ENCODE data around the gene EML3.
A peak's percentile ranks its signal among the peaks of the same experiment; 100 is the strongest.
"Not testable (repeated sequence)": the region's sequence is repeated elsewhere in the genome, so short reads cannot be mapped to it uniquely, and the experiment has no call there.

The EML3 gene, protein sequence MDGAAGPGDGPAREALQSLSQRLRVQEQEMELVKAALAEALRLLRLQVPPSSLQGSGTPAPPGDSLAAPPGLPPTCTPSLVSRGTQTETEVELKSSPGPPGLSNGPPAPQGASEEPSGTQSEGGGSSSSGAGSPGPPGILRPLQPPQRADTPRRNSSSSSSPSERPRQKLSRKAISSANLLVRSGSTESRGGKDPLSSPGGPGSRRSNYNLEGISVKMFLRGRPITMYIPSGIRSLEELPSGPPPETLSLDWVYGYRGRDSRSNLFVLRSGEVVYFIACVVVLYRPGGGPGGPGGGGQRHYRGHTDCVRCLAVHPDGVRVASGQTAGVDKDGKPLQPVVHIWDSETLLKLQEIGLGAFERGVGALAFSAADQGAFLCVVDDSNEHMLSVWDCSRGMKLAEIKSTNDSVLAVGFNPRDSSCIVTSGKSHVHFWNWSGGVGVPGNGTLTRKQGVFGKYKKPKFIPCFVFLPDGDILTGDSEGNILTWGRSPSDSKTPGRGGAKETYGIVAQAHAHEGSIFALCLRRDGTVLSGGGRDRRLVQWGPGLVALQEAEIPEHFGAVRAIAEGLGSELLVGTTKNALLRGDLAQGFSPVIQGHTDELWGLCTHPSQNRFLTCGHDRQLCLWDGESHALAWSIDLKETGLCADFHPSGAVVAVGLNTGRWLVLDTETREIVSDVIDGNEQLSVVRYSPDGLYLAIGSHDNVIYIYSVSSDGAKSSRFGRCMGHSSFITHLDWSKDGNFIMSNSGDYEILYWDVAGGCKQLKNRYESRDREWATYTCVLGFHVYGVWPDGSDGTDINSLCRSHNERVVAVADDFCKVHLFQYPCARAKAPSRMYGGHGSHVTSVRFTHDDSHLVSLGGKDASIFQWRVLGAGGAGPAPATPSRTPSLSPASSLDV

DNA sequence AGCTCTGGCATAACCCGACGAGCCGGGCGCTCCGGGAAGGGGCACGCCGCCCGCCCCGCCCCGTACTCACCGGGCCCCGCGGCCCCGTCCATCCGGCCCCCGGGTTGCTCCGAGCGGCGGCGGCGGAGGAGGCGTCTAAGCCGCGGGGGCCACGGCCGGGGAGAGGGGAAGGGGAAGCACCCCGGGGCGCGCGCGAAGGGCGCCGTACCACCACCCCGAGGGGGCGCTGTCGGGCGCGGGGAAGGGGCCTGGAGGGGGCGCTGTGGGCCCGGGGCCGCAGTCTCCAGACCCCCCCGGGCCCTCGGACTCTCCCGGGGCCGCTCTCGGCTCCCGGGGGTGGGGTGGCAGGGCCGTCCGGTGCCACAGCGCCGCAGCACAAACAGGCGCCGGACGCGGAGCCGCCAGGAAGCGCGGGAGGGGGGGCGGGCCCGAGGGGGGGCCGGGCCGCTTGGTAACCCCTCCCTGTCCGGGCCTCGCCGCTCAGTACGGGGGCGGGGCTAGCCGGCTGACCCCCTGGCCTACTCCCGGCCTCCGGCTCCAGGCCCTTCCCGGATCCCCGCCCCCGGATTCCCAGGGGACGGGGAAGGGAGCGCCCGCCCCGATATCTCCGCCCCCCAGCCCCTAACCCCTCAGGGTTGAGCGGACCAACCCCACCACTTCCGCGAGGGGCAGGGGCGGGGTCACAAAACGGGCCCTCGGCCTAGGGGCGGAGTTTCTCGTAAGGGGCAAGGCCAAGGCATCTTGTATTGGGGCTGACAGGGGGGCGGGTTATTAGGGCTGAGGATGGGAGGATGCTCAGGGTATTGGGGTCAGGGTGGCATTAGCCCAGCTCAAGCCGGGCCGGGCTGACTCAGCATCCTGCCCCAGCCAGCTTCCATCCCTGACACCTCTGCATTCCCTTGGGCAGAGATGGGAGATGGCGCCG lies at the start of gene EML3, which contains the start of gene ROM1:
Gene EML3, minus strand, starts transcription at position 410 of the 925 bp plus-strand sequence. Its CDS starts 318 bp downstream, at position 92.
Gene ROM1, plus strand, starts transcription at position 892 of the 925 bp plus-strand sequence. Its CDS starts 25 bp downstream, at position 917.
- DNase-seq, result peak; percentile 97

DNA sequence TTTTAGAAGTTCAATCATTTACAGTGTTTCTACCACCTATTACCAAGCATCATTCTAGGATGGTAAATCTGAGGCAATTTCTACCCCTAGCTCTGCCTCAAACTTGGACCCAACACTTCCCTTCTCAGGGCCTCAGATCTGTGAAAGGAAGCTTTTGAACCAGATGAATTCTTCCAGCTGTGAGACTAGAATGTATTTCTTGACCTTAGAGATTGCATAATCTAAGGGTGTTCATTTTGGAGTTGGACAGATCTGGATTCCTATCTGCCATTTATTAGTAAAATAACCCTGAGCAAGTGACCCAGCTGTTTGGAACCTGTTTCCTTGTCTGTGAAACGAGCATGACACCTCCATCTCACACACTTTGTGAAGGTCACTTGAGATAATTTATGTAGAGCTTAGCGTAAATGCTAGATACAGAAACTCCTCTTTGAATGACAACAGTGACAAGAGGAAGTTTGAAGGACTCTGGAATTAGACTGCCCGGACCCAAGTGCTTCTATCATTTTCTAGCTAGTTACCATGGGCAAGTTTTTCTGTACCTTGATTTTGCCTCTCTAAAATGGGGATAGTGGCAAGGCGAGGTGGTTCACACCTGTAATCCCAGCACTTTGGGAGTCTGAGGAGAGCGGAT lies 44.3 kb upstream of the EML3 start:
- DNase-seq, result no peak

DNA sequence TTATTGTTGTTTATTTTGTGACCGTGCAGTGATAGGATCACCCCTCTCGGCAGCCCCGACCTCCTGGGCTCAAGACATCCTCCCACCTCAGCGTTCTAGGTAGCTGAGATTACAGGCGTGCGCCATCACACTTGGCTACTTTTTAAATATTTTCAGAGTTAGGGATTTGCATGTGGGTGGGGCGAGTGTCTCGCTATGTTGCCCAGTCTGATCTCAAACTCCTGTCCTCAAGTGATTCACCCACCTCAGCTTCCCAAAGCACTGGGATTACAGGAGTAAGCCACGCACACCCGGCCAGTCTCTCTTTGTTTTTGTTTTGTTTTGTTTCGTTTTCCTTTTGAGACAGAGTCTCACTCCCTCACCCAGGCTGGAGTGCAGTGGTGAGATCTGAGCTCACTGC lies 41.7 kb upstream of the EML3 start:
- no peak for DNase-seq

DNA sequence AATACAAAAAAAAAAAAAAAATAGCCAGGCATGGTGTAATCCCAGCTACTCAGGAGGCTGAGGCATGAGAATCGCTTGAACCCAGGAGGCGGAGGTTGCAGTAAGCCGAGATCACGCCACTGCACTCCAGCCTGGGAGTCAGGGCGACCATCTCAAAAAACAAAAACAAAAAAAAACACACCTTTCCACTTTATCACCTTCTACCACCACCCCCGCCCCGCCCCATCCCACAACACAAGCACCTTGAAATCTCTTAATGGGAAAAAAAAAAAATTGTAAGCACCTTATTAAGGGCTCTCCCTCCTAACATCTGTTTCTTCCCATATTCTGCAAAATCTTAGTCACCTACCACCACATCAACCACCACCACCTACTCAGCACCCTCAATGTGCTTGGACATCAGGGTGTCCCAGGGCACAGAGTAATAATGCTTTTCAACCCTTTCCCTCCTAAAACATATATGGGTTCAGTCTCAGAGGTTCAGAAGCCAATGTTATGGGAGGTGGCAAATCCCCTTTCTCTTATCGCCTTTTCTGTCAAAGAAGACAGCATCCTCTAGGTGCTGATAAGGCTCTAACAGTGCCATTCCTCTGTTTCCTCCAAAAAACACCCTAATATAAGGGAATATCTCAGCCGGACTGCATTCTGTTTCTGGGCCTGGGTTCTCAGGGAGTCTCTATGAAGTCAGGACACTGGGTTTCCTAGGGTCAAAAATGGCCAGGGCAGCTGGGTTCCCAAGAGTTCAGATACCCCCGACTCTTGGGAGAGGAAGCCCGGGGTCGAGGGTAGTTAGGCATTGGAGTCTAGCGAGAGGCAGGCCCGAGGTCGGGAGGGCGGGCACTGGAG lies 39.8 kb upstream of the EML3 start:
- DNase-seq, result no peak

DNA sequence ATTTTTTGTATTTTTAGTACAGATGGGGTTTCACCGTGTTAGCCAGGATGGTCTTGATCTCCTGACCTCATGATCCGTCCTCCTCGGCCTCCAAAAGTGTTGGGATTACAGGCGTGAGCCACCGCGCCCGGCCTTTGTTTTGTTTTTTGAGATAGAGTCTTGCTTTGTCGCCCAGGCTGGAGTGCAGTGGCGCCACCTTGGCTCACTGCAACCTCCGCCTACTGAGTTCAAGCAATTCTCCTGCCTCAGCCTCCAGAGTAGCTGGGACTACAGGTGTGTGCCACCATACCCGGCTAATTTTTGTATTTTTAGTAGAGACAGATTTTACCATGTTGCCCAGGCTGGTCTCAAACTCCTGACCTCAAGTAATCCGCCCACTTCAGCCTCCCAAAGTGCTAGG lies 37.7 kb upstream of the EML3 start:
- not testable (repeated sequence) for DNase-seq

DNA sequence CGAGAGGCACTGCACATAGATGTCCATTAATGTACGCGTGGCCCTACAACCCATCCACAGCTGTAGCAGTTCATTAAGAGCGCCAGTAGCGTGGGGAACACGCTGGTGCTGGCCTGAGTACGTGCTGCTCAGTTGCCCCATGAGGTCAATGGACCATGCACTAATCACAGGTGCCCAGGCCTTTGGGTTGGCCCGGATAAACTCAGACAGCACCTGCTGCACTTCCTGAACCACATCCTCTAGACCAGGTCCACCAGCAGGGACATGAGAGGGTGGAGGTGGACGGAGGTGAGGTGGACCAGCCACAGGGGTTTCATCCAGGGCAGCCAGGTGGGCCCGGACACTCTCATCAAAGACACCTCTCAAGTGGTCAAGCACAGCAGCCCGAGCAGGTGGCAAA lies 36.9 kb upstream of the EML3 start:
- DNase-seq, result no peak

DNA sequence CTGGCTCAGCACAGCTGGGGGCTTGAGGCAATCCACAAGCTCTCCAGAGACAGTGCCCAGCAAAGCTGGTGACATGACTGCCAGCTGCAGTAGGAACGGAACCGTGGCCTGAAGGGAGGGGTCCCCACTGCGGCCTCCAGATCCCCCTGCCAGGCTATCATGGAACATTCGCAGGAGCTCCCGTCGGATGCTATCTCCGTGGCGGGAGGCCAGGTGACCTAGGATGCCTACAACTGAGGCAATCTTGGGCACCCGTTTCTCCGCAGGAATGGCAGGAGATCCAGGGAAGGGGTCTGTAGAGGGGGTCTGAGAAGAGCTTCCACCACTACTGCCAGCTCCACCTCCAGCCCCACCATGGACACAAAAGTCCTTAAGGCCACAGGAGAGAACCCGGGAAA lies 36.4 kb upstream of the EML3 start:
- no peak for DNase-seq

DNA sequence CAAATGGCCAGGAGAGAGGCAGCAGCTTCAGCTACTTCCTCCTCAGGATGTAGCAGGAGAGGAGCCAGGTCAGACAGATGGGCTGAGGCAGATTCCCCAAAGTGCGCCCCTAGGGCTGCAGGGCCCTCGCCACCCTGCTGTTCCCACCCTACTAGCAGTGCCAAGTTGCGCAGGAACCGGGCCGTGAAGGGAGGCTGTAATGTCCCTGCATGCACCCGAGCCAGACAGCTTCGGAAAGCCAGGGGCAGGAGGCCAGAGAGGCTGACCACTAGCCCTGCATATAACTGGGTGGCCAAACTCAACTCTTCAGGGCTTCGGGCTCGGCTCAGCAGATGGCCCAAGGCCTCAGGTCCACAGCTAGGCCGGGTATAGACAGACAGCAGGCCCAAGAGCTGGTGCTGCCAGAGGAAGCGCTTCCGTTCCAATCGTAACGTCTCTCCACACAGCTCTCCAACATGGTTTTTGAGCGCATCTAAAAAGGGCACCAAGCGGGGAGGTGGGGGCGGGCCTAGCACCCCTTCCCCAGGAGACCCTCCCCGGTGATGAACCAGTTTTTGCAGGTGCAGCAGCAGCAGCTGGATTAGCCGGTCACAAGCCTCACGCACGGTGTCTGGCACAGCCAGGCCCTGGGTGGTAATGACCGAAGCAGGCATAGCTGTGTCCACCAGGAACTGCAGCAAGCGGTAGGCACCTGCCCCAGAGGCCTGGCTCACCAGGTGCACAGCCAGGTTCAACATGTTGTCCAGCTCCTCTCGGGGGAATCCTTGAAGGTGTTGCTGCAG lies 35.8 kb upstream of the EML3 start:
- no peak for DNase-seq

DNA sequence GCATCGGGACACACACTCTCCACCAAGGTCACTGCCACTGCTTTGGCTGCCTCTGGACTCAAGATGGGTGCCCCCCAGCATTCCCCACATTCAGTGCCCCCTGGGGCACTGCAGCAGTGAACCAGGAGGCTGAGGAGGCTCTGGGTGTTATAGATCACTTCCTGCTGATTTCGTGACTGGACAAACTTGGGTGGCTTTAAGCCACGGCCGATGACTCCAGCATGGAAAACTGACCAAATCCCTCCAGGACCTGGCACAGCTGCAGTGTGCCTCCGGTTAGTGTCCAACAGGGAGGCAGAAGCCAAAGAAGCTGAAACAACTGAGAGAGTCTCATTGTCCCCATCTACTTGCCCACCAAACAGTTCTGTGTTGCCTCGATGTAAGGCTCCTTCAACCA lies 35.0 kb upstream of the EML3 start:
- DNase-seq, result no peak

DNA sequence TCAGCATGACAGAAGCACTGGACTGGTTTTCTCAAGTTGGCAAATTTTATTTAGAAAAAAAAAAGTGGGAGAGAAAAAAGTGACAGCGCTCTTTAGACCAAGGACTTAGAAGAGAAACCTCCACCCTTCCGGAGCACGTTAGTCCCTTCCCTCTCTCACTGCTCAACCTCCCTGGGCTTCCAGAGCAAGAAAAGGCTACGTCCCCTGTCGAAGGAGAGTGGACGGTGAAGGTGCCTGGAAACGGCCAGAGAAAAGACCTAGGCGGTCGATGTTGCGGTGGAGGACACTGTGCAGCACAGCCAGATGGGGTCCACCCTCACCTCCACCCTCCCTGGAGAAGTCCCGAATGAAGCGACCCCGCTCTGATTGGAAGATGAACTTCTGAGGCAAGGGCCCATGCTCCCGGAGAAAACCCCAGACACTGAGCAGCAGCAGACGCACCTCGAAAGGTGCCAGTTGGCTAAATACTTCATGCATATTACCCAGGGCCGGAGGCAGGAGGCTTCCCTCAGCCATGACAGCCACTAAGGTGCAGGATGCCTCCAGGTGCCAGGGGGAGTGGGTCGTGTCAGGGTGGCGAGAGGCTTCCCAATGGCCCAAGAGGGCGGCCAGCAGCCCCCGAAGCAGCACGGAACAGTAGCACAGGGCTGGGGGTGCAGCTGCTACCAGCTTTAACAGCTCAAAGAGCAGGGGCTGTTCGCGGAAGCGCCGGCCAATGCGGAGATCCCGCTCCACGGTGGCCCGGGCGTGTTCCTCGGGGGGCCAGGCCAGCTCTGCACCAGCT lies 34.4 kb upstream of the EML3 start:
- DNase-seq, result no peak

DNA sequence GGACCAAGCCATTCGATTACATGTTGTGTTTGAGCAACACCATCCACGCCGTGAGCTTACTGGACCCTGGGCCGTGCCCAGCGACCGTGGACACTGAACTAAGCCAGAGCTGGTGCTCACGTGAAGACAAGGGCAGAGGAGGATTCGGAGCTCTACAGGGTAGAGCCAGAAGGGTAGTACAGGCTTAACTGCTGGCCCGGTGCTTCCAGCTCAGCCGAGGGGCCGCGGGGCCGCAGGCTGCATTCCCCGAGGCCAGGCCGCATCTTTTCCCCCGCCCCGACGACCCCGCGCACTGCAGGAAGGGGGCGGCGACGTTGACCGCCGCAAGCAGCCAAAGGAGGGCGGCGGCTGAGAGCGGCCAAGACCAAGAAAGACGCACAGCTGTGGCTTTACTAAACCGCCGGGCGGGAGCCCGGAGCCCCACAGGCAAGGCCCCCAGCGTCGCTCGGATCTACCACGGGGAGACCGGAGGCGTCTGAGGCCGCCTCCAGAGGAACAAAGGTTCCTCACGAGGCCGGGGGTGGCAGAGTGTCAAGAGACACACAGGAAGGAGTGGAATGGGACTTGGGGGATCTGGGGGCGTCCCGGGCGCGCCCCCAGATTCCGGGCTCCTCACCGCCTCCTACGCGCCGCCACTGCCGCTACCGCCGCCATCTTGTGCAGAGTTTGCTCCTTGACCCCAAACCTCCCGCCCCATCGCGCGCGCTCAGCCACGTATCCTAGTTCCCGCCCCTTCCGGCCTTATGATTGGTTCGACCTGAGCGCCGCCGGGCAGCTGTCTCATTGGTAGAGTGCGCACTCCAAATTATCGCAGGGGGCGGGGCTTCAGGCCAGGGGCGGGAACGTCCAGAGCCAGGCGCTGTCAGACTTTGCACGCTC lies 33.6 kb upstream of the EML3 start, which contains the start of gene GANAB:
Gene GANAB, minus strand, starts transcription at position 668 of the 879 bp plus-strand sequence. Its CDS starts 14 bp downstream, at position 654.
- peak; percentile 99 for DNase-seq

DNA sequence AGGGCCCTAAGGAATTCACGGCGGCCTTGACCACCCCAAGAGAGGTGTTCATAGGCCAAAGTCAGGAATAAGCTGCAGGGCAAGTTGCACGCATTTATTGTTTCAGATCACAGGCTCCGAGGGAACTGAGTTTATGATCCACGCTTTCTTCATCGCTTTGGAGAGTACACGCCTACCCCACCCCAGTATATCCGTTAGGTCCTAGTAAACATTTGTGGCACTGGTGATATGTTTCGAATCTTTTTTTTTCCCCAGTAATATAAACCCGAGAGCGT lies 33.0 kb upstream of the EML3 start:
- peak; percentile 68 for DNase-seq

DNA sequence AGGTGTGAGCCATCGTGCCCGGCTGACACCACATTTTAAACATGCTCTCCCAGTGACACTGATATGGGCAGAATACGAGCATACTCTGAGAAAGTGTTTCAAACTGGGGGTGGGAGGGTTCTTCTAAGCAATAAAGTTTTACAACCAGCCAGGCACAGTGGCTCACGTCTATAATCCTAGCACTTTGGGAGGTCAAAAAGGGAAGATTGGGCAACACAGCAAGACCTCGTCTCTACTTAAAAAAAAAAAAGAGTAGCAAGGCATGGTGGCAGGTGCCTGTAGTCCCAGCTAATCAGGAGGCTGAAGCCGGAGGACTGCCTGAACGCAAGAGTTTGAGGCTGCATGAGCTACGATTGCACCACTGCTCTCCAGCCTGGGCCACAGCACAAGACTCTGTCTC lies 31.6 kb upstream of the EML3 start:
- no peak for DNase-seq

DNA sequence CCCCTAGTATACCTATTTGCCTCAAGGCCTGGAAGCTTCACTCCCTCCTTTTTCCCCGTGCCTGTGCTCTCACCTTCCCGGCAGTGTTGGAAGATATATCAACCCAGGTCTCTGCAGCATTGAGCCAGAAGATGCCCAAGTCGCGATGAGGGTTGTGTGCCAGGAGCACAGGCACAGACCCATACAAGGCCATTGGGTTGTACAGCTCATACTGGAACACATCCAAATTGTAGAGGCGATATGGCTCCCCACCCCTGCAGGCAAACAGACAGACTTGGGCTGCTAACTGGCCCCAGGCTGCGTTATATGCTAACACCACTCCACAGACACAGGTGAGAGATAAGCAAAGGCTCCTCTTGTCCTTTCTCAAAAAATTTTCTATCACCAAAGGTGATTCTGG lies 19.9 kb upstream of the EML3 start:
- DNase-seq, result no peak

DNA sequence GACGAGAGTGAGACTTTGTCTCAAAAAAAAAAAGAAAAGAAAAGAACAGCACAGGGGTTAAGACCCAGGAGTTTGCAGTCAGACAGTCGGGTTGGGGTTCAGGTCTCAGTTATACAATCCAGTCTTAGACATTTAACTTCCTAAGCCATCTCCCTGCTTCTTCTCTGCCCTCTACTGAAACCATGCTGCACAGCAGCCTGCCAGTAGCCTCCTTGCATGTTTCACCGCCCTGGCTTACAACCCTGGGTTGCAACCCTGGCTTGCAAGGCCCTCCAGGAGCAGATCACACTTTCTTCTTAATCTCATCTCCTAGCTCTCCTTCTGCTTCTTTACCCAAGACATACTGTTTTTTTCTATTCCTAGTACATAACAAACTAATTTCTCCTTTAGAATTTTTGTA lies 15.1 kb upstream of the EML3 start:
- no peak for DNase-seq

DNA sequence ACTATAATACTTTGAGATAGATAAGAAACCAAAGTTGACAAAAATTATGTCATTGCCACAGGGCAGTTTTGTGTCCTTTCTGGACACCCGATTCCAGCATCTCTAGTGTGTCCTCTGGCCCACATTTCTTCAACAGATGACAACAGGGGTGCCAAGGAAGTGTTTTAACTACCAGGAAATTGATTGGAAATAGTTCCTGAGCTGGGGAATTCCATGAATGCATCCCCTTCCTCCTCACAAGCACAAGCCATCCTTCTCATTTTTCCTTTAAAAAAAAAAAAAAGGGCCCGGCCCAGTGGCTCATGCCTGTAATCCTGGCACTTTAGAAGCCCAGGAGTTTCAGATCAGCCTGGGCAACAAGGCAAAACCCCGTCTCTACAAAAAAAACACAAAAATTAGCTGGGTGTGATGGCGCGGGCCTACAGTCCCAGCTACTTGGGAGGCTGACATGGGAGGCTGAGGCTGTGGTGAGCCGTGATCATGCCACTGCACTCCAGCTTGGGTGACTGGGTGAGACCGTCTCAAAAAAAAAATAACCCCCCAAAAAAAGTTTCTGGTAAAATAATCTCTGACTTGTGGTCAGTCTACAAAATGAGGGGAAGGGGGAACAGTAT lies 10.0 kb upstream of the EML3 start:
- no peak for DNase-seq

DNA sequence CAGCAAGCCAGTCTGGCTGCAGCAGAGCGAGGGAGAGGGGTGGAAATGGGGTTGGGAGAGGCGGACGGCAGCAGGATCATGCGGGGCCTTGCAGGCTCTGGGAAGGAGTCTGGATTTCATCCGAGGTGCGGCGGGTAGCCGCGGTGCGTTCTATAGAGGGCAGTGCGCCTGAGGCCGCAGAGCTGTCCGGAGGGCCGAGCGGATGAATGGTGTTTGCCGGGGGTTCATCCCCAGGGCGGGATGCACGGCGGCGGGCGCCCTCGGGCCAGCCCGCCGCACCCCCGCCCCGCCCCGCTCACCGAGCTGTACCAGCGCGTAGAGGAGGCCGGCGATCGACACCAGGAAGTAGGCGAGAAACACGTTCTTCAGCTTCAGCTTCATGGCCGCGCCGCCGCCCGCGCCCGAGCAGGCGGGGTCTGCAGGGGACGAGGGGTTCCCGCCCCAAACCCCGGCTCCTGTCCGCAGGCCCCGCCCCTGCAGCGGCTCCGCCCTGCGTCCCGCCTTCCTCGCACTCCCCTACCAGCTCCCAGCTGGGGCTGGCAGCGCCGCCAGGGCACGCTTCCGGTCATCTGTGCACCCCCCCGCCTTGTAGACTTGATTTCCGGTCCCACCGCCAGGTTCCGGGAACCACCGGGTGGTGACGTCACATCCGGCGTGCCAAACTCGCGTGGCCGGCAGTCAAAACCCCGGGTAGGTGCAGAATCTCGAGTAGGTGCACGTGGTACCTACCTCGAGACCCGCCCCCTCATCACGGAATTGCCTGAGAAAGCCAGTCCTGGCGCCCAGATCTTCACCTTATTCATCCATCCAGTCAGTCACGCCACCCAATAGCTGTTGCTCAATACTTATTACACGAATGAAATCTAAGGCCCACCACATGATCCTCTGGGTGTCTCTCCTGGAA lies 9.2 kb upstream of the EML3 start, which contains the start of gene B3GAT3:
Gene B3GAT3, minus strand, starts transcription at position 420 of the 904 bp plus-strand sequence. Its CDS starts 39 bp downstream, at position 381.
- peak; percentile 99 for DNase-seq

All from activated CD8-positive, alpha-beta memory T cell treated with anti-CD3 and anti-CD28 coated beads for 24 hours (primary cell).